HG02840 (cell line): ENCODE results near the gene NOTUM.

Experiments used
- ATAC-seq: cut with Tn5 transposase; IDR thresholded peaks from one replicate; pipeline ENCODE4 v1.9.1; 2021; ENCODE audit warnings: mild to moderate bottlenecking, moderate library complexity, moderate number of reproducible peaks; ENCODE audit not compliant: unreplicated experiment, low FRiP score

Gene NOTUM

DNA sequence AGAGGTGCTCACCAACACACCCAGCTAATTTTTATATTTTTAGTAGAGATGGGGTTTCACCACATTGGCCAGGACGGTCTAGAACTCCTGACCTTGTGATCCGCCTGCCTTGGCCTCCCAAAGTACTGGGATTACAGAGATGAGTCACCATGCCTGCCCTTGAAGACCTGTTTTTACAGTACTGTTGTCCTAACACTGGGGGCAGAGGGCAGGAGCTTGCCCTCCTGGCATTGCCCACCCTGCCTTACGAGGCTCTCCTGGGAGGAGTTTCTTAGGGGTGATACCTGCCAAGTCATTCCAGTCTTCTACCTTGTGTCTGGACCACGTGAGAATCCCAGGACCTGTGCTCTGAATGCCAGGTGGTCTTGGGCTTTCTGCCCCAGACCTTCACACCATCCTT lies 19.1 kb upstream of the NOTUM start:
- no peak for ATAC-seq

DNA sequence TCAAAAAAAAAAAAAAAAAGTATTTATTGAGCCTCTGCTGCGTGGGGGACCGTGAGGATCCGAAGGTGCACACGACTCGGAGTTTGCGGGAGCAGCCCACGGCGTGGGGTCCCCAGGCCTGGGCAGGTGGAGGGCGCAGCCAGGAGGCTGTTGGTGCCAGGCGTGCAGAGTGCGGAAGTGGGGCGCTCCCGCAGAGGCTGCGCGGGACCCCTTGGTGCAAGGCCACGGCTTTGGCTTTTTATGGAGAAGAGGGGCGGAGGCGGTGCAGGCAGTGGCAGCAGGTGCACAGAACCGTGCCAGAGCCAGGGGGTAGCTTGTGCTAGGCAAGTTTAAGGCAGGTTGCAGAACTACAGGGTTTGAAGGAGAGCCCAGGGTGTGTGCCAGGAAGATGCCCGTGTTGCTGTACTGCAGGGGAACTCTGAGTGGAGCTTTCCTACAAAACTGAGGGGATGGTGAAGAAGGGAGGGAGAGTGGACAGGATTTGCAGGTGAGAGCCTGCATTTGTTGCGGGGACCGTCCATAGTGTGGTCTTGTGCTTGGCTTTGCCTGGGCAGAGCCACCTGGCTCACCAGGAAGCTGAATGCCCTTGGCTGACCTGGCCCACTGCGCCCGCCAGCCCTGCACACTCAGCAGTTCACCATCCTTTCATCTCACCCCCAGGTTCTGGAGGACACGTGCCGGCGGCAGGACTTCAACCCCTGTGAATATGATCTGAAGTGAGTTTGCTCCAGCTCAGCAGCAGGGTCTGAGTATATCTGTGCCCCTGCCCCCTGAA lies 17.7 kb upstream of the NOTUM start:
- no peak for ATAC-seq

GRCh38 chr17:81977211-81977808 lies 16.3 kb upstream of the NOTUM start, which contains the start of gene ASPSCR1:
TSS of gene ASPSCR1 (plus strand) at chr17:81977629. CDS start at chr17:81977647, 18 bp downstream.
- peak; percentile 83 for ATAC-seq

GRCh38 chr17:81976332-81977210 lies 15.6 kb upstream of the NOTUM start:
- peak; percentile 2 for ATAC-seq

GRCh38 chr17:81973432-81973831 lies 12.4 kb upstream of the NOTUM start:
- no peak for ATAC-seq

GRCh38 chr17:81968850-81969812 lies 8.1 kb upstream of the NOTUM start:
- no peak for ATAC-seq

- no peak for ATAC-seq
Observed at GRCh38 chr17:81968396-81968745, 7.4 kb upstream of the NOTUM start.

DNA sequence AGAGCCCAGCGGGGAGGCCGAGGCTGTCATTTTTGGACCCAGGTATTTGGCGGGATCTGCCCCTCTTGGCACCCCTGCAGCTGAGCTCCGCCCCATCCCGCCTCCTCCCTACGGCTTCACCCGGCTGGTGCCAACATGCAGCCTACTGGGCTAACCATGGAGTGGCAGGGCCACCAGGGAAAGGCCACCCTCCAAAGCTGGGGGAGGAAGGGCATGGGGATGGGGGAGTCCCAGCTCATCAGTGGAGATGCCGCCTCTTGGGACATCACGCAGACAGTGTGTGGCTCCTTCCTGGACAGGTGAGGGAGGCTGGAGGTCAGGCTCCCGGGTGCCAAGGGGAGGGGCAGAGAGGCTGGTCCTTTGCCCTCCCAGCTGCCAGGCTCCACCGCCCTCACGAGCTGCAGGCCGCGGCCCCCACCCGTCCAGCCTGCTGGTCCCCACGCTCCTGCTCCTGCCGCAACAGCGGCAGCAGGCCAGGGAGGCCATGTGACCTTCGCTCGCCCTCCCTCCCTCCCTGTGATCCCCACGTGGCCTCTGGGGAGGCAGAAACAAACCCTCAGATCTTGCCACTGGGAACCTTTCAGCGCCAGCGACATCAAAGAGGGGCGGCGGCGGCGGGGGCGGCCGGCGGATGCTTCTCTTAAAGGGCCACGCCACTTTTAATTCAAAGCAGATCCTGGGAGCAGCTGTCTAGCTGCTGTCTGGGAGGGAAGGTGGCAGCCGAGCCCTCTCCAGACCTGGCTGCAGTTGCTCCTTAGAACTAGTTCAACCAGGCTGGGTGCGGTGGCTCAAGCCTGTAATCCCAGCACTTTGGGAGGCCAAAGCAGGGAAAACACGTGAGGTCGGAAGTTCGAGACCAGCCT lies 6.8 kb upstream of the NOTUM start:
- no peak for ATAC-seq

GRCh38 chr17:81967244-81967532 lies 6.2 kb upstream of the NOTUM start:
- ATAC-seq = no peak

DNA sequence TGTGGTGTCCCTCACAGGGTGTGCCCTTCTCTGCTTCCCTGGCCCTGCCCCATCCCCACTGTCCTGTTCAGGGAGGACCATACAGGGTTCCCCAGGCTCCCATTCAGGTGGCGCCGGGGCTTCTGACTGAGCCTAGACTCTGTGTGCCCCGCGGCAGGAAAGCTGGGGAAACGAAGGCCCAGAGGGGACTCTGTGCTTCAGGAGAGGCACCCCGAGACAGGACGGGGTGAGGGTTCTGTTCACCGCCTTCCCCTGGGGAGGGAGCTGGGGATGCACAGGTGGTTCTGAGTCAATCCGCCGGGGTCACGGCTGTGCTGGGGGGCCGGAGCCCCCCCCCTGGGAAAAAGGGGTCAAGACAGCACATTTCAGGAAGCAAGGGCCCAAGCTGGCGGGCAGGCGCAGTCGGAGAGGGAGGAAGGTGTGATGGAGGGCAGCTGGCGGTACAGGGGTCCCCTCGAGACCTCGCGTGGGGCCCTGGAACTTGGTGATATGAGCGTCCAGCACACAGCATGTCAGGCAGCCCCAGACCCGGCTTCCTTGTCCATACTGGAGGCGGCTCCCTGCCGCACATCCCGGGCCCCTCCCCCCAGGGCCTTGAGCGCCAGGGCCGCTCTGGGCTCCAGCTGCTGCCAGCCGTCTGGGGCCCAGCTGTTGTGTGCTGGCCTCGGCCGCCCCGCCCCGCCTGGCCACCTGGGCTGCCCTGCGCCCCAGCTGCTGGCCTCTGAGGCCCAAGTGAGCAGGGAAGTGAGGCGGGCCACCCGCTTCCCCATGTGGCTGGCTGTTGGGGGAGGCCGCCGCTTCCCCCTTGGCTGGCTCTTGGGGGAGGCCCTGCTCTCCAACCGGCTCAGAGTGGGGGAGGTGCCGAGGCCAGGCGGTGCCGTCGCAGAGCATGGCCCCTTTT lies 5.6 kb upstream of the NOTUM start:
- ATAC-seq = no peak

DNA sequence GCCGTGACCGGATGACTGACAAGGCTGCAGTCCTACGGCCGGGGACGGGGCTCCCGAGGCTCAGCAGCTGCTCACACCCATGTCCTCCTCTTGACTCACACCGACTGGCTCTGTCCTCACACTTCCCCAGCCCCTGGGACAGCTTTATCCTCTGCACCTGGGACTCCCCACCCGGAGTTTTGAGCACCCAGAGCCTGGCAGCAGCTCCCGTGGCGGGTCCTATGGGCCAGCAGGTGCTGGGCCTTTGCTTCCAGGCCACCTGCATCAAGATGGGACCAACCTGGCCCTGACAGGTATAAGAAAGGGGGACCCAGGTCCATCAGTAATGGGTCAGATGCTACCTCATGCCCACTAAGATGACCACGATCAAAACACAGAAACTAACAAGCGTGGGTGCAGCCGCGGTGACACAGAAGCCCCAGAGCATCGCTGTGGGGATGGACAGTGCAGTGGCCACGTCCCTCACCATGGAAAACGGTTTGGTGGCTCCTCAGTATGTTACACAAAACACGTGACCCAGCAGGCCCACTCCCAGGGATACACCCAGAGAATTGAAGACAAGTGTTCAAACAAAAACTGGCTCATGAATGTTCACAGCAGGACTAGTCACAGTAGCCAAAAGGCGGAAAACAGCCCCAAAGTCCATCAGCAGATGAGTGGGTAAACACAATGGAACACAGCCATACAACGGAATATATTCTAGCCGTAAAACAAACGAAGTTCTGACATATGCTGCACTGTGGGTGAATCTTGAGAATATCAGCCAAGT lies 3.3 kb upstream of the NOTUM start:
- no peak for ATAC-seq

DNA sequence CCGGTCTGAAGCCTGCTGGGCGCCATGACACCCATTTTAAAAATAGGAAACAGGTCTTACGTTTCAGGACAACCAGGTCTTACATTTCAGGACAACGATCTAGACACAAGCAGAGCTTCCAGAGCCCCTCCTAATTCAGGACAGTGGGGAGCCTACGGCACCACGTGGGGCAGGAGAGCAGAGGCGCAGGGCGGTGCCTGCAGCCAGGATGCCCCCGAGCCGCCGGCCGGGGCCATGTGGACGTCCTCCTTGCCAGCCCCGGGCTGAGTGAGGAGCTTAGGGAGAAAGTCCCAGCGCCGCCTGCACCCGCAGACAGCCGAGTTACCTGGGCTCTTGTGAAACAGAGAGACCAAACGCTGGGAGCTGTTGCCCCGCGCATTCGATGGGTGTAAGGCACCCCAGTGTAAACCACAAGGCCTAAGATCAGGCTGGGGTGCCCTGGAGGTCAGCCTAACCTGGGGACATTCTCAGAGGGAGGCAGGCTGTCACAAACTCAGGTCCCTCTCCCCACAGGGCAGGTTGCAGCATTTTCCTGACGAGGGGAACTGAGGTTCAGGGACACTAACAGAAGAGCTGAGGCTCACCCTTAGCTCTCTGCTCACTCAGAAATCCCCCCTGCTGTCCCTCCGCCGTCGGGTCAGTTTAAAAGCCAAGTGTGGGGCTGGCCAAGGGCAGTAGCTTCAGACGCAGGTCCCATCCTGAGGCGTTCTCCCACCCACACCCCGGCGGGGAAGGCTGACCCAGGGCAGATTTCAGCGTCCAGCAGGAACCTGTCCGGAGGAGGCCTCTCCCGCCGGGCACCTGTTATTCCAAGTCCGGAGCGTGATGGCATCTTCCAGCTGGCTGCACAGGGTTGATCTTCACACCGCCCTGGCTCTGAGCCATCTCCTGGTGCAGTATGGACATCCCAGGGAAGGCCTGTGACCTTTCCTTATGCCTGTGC lies 1.8 kb upstream of the NOTUM start:
- no peak for ATAC-seq

- no peak for ATAC-seq
Observed at GRCh38 chr17:81961521-81962498, 823 bp upstream of the NOTUM start.

DNA sequence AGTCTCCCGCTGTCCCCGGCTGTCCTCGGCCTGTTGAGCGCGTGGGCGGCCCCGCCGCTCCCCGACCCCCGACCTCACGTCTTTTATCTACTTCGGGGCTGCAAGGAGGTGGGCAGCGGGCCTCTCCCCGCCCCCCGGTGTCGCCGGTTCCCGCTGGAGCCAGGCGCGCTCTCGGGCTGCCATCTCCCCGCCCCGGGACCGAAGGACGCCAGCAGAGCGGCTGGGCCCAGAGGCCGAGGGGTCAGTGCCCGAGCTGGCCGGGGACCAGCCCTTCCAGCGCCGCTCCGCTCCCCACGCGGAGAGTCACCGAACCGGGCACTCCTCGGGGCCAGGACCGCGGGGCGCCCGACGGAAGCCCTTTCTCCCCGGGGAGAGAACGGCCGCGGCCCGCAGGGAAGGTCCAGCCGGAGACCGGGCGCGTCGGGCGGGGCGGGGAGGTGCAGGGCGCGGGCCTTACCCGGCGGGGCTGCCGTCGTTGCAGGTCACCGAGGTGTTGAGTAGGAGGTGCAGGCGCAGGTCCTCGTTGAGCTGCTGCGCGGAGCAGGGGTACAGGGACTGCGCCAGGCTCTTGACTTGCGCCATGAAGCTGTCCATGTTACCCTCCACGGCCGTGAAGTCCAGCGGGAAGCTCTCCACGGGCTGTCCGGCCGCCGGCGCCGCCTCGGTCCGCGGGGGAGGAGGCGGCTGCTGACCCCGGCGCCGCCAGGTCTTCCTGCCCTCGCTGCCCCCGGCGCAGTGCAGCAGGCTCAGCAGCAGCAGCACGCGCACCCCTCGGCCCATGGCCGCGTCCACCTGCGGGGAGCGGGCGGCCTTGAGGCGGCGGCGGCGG lies 643 bp downstream of the NOTUM start:
- ATAC-seq = no peak
